AG08395 (cell line): ENCODE measurements around the gene INA.

ENCODE experiments used
- DNase-seq: peaks from one replicate; pipeline ENCODE4 v3.0.0; 2012; ENCODE audit warnings: mixed read lengths, low spot score

The INA gene

DNA sequence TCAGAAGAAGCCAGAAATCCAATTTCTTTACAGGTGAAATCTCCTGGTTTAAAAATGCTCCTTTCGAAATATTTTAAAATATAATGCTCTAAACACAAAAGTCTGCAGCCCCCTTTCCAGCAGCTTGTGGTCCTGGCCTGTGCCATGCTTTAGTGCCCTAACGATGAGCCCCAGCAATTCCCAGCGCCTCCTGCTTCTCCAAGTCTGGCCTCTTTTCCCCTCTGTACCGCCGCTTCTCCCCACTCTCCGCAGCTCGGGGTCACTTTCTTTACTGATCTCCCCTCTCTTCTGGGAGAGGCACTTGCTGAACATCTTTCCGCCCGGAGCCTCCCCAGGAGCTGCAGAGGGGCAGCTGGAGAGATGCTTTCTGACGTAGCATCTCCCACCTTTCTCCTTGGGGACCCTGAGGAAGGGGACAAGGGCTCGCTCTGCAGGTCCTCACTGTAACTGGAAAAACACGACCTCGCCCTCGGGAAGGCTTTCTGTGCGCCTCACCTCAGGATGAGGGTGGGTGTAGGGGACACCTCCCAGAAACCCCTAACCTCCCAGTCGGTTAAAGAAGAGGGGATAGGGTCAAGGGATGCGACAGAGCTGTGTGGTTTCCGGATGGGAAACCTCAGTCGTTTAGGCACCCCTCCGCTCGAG lies 565 bp upstream of the INA start:
- no peak for DNase-seq

DNA sequence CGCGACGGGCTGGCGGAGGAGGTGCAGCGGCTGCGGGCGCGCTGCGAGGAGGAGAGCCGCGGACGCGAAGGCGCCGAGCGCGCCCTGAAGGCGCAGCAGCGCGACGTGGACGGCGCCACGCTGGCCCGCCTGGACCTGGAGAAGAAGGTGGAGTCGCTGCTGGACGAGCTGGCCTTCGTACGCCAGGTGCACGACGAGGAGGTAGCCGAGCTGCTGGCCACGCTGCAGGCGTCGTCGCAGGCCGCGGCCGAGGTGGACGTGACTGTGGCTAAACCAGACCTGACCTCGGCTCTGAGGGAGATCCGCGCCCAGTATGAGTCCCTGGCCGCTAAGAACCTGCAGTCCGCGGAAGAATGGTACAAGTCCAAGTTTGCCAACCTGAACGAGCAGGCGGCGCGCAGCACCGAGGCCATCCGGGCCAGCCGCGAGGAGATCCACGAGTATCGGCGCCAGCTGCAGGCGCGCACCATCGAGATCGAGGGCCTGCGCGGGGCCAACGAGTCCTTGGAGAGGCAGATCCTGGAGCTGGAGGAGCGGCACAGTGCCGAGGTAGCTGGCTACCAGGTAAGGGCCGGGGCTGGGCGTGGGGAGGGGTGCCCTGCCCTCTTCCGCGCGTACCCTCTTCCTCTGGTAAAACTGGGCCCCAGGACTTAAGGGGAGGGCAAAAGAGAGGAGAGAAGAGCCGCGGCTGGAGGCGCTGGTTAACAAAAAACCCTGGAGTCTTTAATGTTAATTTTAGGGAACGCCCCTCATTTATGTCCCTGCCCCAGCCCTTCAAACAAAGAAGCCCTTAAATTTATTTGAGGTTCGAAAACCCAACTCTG lies 987 bp downstream of the INA start:
- no peak for DNase-seq

- DNase-seq: no peak
Measured at GRCh38 chr10:103278537-103278823, 1.5 kb downstream of the INA start.

GRCh38 chr10:103278862-103279298 lies 1.9 kb downstream of the INA start:
- DNase-seq: peak; percentile 35

DNA sequence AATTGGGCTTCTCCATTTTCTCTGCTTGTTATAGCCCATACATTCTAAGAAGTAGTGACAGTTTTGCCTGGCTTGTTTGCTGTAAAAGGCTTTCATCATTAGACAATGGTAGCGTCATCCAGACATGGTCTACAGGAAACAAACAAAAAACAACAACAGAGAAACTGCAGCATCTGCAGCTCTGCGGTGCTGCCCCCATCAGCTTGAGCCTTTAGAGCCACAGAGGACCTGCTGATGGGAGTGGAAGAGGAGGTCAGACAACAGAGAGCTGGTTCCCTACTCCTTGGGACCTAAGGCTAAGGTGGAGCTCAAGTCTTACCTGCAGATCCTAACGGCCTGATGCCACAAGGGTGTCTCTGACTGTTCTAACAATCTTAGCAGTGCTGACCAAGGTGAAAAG lies 3.1 kb downstream of the INA start:
- no peak for DNase-seq

- DNase-seq: no peak
Measured at GRCh38 chr10:103280506-103280905, 3.6 kb downstream of the INA start.

DNA sequence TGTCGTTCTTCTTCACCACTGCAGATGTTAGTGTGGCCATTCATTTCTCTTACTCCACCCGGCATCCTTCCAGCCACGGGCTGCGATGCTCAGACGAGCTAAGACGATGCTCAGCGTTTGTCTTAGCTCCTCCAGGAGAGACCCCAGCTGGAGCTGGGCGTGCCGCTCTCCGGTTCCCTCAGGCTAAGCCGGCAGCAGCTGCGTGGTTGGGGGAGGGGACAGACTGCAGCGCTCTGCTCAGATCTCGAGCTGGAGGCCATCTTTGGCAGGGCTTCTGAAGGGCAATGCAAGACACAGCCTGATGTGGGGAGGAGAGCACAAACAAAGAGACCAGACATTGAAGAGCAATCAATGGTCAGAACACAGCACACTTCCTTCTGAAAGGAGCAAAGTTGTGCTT lies 4.8 kb downstream of the INA start:
- DNase-seq: no peak

DNA sequence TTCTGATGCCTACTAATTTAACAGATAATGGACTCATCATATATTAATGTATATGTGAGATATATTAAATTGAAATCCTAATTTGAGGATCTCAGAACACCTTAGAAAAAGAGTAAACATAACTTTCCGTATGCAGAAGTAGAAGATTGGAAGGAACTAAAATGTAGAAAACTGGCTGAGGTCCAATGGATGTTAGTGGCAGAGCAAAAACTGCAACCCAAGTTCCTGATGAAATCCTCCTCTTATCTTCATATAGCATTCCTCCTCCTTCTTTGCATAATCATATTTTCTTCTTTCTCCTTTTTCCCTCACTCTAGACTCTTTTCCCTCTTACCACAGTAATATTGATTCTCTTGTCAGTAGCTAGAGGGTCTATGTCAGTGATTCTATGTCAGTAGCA lies 6.0 kb downstream of the INA start:
- DNase-seq: no peak

GRCh38 chr10:103284170-103284569 lies 7.2 kb downstream of the INA start:
- peak; percentile 39 for DNase-seq

GRCh38 chr10:103287992-103288391 lies 11.1 kb downstream of the INA start:
- DNase-seq: no peak

GRCh38 chr10:103291588-103291987 lies 14.7 kb downstream of the INA start:
- no peak for DNase-seq

- peak; percentile 51 for DNase-seq
Measured at GRCh38 chr10:103295374-103296015, 18.6 kb downstream of the INA start.

DNA sequence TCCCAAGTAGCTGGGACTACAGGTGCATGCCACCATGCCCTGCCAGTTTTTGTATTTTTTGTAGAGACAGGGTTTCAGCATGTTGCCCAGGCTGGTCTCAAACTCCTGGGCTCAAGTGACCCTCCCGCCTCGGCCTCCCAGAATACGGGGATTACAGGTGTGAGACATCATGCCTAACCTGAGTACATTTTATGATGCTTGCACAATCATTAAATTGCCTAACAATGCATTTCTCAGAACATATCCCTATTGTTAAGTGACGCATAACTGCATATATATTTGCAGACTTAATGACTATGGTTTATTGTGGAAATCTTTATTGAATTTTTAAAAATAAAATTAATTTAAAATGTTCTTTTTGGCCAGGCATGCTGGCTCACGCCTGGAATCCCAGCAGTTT lies 30.7 kb downstream of the INA start:
- no peak for DNase-seq

GRCh38 chr10:103310197-103310596 lies 33.3 kb downstream of the INA start:
- no peak for DNase-seq

DNA sequence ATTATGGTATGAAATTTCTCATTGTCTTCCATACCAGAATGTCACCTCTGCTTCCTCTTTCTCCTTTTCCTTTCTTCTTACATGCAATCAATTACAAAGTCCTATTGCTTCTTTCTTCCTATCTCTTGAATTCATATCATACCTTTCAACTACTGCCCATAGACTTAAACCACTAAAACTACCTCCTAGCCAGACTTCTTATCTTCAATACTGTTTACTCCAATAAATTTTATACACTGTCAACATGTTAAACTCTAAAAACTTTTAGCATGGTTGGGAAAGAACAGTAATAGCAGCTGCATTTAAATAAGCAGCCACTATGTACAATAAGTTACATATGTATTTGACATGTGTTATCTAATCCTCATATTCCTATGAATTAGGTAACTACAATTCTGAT lies 39.1 kb downstream of the INA start:
- no peak for DNase-seq

DNA sequence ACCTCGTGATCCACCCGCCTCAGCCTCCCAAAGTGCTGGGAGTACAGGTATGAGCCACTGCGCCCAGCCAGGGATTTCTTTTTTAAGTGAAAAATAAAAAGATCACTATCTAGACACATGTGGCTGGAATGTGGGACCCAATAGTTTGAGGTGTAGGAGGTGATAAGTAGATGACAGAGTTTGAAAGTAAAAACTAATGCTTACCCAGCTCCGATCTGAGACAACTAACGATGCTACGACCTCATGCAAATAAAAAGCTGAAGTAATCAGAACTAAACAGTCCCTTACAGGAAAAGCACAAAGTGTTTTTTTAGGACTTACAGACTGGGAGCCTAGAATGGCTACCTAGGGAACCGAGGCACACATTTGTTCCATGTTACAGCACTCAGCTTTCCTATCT lies 51.0 kb downstream of the INA start:
- DNase-seq: no peak

- peak; percentile 37 for DNase-seq
Measured at GRCh38 chr10:103333934-103334520, 57.1 kb downstream of the INA start.

- no peak for DNase-seq
Measured at GRCh38 chr10:103334567-103334966, 57.6 kb downstream of the INA start.

DNA sequence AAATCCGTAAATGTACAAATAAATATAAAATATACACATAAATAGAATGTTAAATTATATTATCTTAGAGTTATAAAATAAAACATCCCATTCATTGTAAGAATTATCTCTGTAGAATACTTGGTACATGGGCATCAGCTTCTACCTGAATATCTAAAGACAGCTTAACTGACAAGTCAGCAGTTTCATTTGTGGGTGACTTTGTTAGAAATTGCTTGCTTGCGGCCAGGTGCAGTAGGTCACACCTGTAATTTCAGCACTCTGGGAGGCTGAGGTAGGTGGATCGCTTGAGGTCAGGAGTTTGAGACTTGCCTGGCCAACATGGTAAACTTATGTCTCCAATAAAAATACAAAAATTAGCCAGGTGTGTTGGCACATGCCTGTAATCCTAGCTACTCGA lies 59.4 kb downstream of the INA start:
- DNase-seq: no peak
